Mesenchymal stem cell (in vitro differentiated cells and primary cell): ENCODE data around the gene ROCK2.

Experiments used
- DNase-seq: peaks from one replicate; pipeline ENCODE4 v3.0.0-alpha.2; 2013
- H2AFZ ChIP-seq: one replicate; pipeline ENCODE4 v1.6.1; 2013; ENCODE audit warnings: low read depth, mild to moderate bottlenecking, control low read depth, inconsistent platforms, low read length, moderate library complexity
- H2AK5ac ChIP-seq: 2 replicates; pipeline ENCODE4 v1.6.1; 2013; ENCODE audit warnings: low read length, moderate library complexity, mild to moderate bottlenecking, inconsistent platforms; ENCODE audit not compliant: severe bottlenecking
- H2BK120ac ChIP-seq: one replicate; pipeline ENCODE4 v1.6.1; 2013; ENCODE audit warnings: low read depth, mild to moderate bottlenecking, inconsistent platforms, low read length, moderate library complexity
- H2BK12ac ChIP-seq, 2 experiments: one replicate each; pipeline ENCODE4 v1.6.1; 2013; ENCODE audit warnings: inconsistent platforms in 2 of 2, low read length in 2 of 2, mild to moderate bottlenecking in 2 of 2, moderate library complexity in 2 of 2, control low read depth in 1 of 2
- H2BK15ac ChIP-seq: one replicate; pipeline ENCODE4 v1.6.1; 2013; ENCODE audit warnings: mild to moderate bottlenecking, low read depth, inconsistent platforms; ENCODE audit not compliant: poor library complexity, severe bottlenecking
- H2BK5ac ChIP-seq: 2 replicates; pipeline ENCODE4 v1.6.1; 2013; ENCODE audit warnings: low read depth, mild to moderate bottlenecking, low read length, control low read depth, inconsistent platforms; ENCODE audit not compliant: poor library complexity, severe bottlenecking
- H3K14ac ChIP-seq, 2 experiments: one replicate each; pipeline ENCODE4 v1.6.1; 2013; ENCODE audit warnings: inconsistent platforms in 2 of 2, low read length in 2 of 2, control low read depth in 1 of 2, mild to moderate bottlenecking in 1 of 2, moderate library complexity in 1 of 2
- H3K18ac ChIP-seq, 2 experiments: one replicate each; pipeline ENCODE4 v1.6.1; 2013; ENCODE audit warnings: inconsistent platforms in 2 of 2, low read length in 2 of 2, control low read depth in 1 of 2, low read depth in 1 of 2, mild to moderate bottlenecking in 1 of 2
- H3K23ac ChIP-seq, 2 experiments: one replicate each; pipeline ENCODE4 v1.6.1; 2013; ENCODE audit warnings: inconsistent platforms in 2 of 2, low read length in 2 of 2, mild to moderate bottlenecking in 2 of 2, moderate library complexity in 2 of 2, control low read depth in 1 of 2
- H3K27ac ChIP-seq: 2 replicates; pipeline ENCODE4 v1.5.1; 2013; ENCODE audit warnings: mild to moderate bottlenecking, moderate library complexity, low read length, control low read depth, inconsistent platforms; ENCODE audit not compliant: poor library complexity, severe bottlenecking
- H3K27me3 ChIP-seq, 2 experiments: 2 replicates each; pipeline versions ENCODE4 v1.6.1 to v1.7.0; 2013; ENCODE audit warnings: low read length in 2 of 2, mild to moderate bottlenecking in 2 of 2, moderate library complexity in 2 of 2, control low read depth in 1 of 2, inconsistent platforms in 1 of 2; ENCODE audit not compliant: control insufficient read depth in 1 of 2, insufficient read depth in 1 of 2
- H3K36me3 ChIP-seq, 2 experiments: 2 replicates each; pipeline versions ENCODE4 v1.6.1 to v1.7.0; 2013; ENCODE audit warnings: low read length in 2 of 2, control low read depth in 1 of 2, inconsistent platforms in 1 of 2, low read depth in 1 of 2, mild to moderate bottlenecking in 1 of 2; ENCODE audit not compliant: insufficient read depth in 2 of 2, control insufficient read depth in 1 of 2
- H3K4ac ChIP-seq, 2 experiments: one replicate each; pipeline ENCODE4 v1.6.1; 2013; ENCODE audit warnings: inconsistent platforms in 2 of 2, low read length in 2 of 2, mild to moderate bottlenecking in 2 of 2, moderate library complexity in 2 of 2, control low read depth in 1 of 2, low read depth in 1 of 2
- H3K4me1 ChIP-seq: 2 replicates; pipeline ENCODE4 v1.6.1; 2013; ENCODE audit warnings: low read depth, low read length, control low read depth; ENCODE audit not compliant: control insufficient read depth, insufficient read depth
- H3K4me2 ChIP-seq: 2 replicates; pipeline ENCODE4 v1.6.1; 2013; ENCODE audit warnings: low read length, mild to moderate bottlenecking, inconsistent platforms; ENCODE audit not compliant: poor library complexity, severe bottlenecking
- H3K4me3 ChIP-seq, 2 experiments: 2 replicates each; pipeline versions ENCODE4 v1.5.1 to v1.7.0; 2013; ENCODE audit warnings: low read length in 2 of 2, mild to moderate bottlenecking in 2 of 2, control low read depth in 1 of 2, low read depth in 1 of 2; ENCODE audit not compliant: insufficient read depth in 1 of 2
- H3K79me1 ChIP-seq: replicated peaks from 2 replicates; pipeline ENCODE4 v1.6.1; 2013; ENCODE audit warnings: mild to moderate bottlenecking, control low read depth, low read length, inconsistent platforms; ENCODE audit not compliant: poor library complexity, severe bottlenecking
- H3K9ac ChIP-seq: 2 replicates; pipeline ENCODE4 v1.7.0; 2013; ENCODE audit warnings: mild to moderate bottlenecking, low read length, moderate library complexity
- H3K9me3 ChIP-seq: 2 replicates; pipeline ENCODE4 v1.7.0; 2013; ENCODE audit warnings: mild to moderate bottlenecking, low read length; ENCODE audit not compliant: control insufficient read depth
- H4K8ac ChIP-seq: one replicate; pipeline ENCODE4 v1.6.1; 2013; ENCODE audit warnings: inconsistent platforms, mild to moderate bottlenecking, low read length, moderate library complexity
- H4K91ac ChIP-seq: one replicate; pipeline ENCODE4 v1.6.1; 2013; ENCODE audit warnings: mild to moderate bottlenecking, low read length, inconsistent platforms
- WGBS: methylation state at CpG from one replicate; pipeline ENCODE4 v1.1.7; 2013; ENCODE audit warnings: mixed read lengths; 5-methylcytosine and 5-hydroxymethylcytosine counted together

ROCK2 gene

DNA sequence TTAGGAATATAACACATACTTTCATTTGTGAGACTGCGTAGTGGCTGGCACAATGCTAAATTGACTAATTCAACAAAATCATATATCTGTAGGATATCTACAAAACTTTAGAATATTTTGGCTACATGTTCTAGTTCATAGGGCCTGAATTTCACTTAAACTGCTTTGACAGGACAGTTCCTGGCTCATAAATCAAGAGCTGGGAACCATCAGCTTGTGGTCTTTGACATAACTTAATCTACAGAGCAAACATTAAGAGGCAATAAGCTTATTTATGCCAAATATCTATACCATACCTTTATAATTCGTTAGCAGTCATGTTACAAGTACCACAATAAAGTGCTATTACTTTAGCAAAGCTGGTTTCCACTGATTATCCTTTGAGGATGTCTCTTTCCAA lies 83.5 kb downstream of the ROCK2 start:
- H3K4me2 ChIP-seq: no peak overlapping the region
- no peak overlapping the region for H2AK5ac ChIP-seq
- H3K4me3 ChIP-seq: no peak overlapping the region
- H3K4ac ChIP-seq: no peak overlapping the region
- peaks cover 6 to 17% of the 10 kb centered on the region in 2 experiments for H3K36me3 ChIP-seq
- H3K9ac ChIP-seq: no peak overlapping the region
- H2AFZ ChIP-seq: no peak overlapping the region
- 0% methylated on average over 1 of the region's 2 CpGs for WGBS
- H3K18ac ChIP-seq: no peak overlapping the region
- H2BK120ac ChIP-seq: no peak overlapping the region
- H3K9me3 ChIP-seq: no peaks in the 10 kb centered on the region
- no peak overlapping the region for H2BK12ac ChIP-seq
- no peak for DNase-seq
- H4K91ac ChIP-seq: no peak overlapping the region
- no peak overlapping the region for H2BK5ac ChIP-seq
- no peak overlapping the region for H3K23ac ChIP-seq
- H3K79me1 ChIP-seq: peaks cover 16% of the 10 kb centered on the region
- no peak overlapping the region for H2BK15ac ChIP-seq
- peaks cover 2% of the 10 kb centered on the region for H3K4me1 ChIP-seq
- H4K8ac ChIP-seq: no peak overlapping the region
- no peaks in the 10 kb centered on the region for H3K27me3 ChIP-seq
- no peak overlapping the region for H3K27ac ChIP-seq
- no peak overlapping the region for H3K14ac ChIP-seq

DNA sequence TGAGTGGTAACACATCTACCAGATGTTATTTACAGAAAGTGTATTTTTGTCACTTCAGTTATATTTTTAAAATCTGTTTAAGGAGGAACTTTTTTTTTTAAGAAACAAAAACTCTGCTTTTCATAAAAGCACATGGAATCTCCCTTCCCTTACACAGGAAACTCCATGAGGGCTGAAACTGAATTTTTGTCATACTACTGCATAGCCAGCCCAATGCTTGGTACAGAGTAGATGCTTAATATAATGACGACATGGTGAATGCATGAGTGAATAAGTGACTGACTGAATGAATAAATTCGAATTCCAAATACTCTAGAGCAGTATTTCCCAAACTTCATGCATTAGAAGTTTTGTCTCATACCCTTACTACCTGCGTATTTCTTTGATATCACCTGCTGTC lies 86.5 kb downstream of the ROCK2 start:
- no peak for DNase-seq
- Histone ChIP-seq H2BK12ac (no peak overlapping the region), H2BK15ac (no peak overlapping the region), H3K4me3 (no peak overlapping the region), H3K4ac (no peak overlapping the region), H2BK5ac (no peak overlapping the region), H4K91ac (no peak overlapping the region), H3K9me3 (no peaks in the 10 kb centered on the region), H4K8ac (no peak overlapping the region), H2AFZ (no peak overlapping the region), H3K36me3 (peaks cover 6 to 11% of the 10 kb centered on the region in 2 experiments), H3K27me3 (no peaks in the 10 kb centered on the region), H3K9ac (no peak overlapping the region), H2AK5ac (no peak overlapping the region), H3K79me1 (peaks cover 12% of the 10 kb centered on the region), H3K4me2 (no peak overlapping the region), H3K27ac (no peak overlapping the region), H3K14ac (no peak overlapping the region), H3K4me1 (peaks cover 2% of the 10 kb centered on the region), H2BK120ac (no peak overlapping the region), H3K23ac (no peak overlapping the region), H3K18ac (no peak overlapping the region)
- WGBS: 100% methylated on average over 3 of the region's 3 CpGs

DNA sequence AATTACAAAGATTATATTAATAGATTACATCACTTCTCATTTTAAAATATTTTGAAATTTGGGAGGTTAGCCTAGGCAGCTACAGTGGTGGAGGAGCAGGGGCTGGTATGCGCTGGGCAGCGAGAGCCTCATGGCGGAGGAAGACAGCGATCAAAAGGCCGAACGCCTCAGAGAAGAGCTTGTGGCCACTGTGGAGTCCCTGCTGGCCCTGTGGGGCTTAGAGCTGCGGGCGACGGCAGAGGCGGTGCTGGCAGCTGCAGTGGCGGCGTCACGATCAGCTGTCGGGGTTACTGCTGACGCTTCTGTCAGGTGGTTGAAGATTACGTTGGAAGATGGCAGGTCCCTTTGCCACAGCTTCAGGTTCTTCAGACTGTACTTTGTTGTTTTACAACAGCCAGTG lies 87.4 kb downstream of the ROCK2 start:
- no peak overlapping the region for H3K14ac ChIP-seq

GRCh38 chr2:11256166-11256565 lies 88.3 kb downstream of the ROCK2 start:
- H3K23ac ChIP-seq: no peak overlapping the region
- no peak overlapping the region for H3K4me3 ChIP-seq
- no peak overlapping the region for H3K4me2 ChIP-seq
- no peak overlapping the region for H2BK120ac ChIP-seq
- H4K91ac ChIP-seq: no peak overlapping the region
- H3K79me1 ChIP-seq: peaks cover 15% of the 10 kb centered on the region
- H3K27ac ChIP-seq: no peak overlapping the region
- WGBS: 96% methylated on average over 6 of the region's 7 CpGs
- no peak overlapping the region for H3K18ac ChIP-seq
- H3K9ac ChIP-seq: no peak overlapping the region
- H3K4ac ChIP-seq: no peak overlapping the region
- H2AFZ ChIP-seq: no peak overlapping the region
- H2AK5ac ChIP-seq: no peak overlapping the region
- no peaks in the 10 kb centered on the region for H3K9me3 ChIP-seq
- H2BK15ac ChIP-seq: no peak overlapping the region
- no peak overlapping the region for H2BK12ac ChIP-seq
- no peak overlapping the region for H4K8ac ChIP-seq
- H2BK5ac ChIP-seq: no peak overlapping the region
- DNase-seq: no peak
- H3K4me1 ChIP-seq: peaks cover 2% of the 10 kb centered on the region
- no peak overlapping the region for H3K14ac ChIP-seq
- peaks cover 8 to 11% of the 10 kb centered on the region in 2 experiments for H3K36me3 ChIP-seq
- no peaks in the 10 kb centered on the region for H3K27me3 ChIP-seq

More for the DNA sequence above, 87.4 kb downstream of the ROCK2 start:
- peaks cover 2% of the 10 kb centered on the region for H3K4me1 ChIP-seq
- no peak overlapping the region for H4K8ac ChIP-seq
- H3K18ac ChIP-seq: no peak overlapping the region
- DNase-seq: no peak
- no peak overlapping the region for H3K27ac ChIP-seq
- no peak overlapping the region for H3K4ac ChIP-seq
- 94% methylated on average over 16 of the region's 16 CpGs for WGBS
- H3K27me3 ChIP-seq: no peaks in the 10 kb centered on the region
- no peak overlapping the region for H4K91ac ChIP-seq
- peaks cover 8 to 11% of the 10 kb centered on the region in 2 experiments for H3K36me3 ChIP-seq
- H2BK120ac ChIP-seq: no peak overlapping the region
- H2AK5ac ChIP-seq: no peak overlapping the region
- no peak overlapping the region for H2BK5ac ChIP-seq
- peaks cover 15% of the 10 kb centered on the region for H3K79me1 ChIP-seq
- H2BK12ac ChIP-seq: no peak overlapping the region
- no peak overlapping the region for H3K23ac ChIP-seq
- no peak overlapping the region for H3K9ac ChIP-seq
- no peaks in the 10 kb centered on the region for H3K9me3 ChIP-seq
- no peak overlapping the region for H3K4me2 ChIP-seq
- H2AFZ ChIP-seq: no peak overlapping the region
- no peak overlapping the region for H3K4me3 ChIP-seq
- H2BK15ac ChIP-seq: no peak overlapping the region
